GM19467 (cell line): Measurements from ENCODE around the gene PICK1.
"Not testable (repeated sequence)": the region's sequence is repeated elsewhere in the genome, so short reads cannot be mapped to it uniquely, and the experiment has no call there.

Experiments used
- ATAC-seq: cut with Tn5 transposase; IDR thresholded peaks from one replicate; pipeline ENCODE4 v1.9.1; 2021; ENCODE audit warnings: mild to moderate bottlenecking, moderate library complexity; ENCODE audit not compliant: unreplicated experiment

PICK1 gene

DNA sequence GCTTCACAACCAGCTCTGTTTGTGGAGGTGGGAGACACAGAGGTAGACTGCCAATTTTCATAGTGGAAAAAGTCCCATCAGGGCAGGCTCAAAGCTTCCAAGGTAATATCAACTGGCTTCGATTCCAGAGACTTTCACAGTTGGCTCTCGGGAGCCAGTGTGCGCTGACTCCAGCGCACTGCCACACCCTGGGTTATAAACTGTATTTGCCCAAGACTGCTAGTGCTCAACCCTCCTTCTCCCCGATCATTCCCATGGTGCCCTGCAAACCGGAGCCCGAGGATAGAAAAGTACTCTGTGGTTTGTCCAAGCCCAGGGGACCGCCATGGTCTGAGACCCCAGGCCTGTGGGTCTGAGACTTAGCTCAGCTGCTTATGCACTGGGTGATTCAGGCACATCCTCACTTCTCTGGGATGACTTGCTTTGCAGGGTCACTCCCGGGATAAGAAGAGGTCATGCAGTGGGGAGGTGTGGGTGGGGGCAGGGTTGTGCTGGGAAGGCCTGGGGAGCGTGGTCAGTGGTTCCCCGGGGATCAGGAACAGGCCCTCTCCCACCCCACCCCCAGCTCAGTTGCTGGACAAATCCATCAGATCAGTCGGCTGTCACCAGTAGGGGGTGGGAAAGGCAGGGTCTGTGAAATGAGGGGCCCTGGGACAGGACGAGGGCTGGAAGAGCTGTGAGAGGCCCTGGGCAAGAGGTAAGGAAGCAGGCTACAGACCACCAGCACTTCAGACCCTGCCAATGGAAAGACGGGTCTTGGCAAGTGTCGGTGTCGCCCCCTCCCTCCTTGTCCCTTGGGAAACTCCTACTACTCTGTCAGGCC is 26.7 kb upstream of the PICK1 start:
- no peak for ATAC-seq

- no peak for ATAC-seq
Measured at GRCh38 chr22:38031491-38031890, 25.7 kb upstream of the PICK1 start.

DNA sequence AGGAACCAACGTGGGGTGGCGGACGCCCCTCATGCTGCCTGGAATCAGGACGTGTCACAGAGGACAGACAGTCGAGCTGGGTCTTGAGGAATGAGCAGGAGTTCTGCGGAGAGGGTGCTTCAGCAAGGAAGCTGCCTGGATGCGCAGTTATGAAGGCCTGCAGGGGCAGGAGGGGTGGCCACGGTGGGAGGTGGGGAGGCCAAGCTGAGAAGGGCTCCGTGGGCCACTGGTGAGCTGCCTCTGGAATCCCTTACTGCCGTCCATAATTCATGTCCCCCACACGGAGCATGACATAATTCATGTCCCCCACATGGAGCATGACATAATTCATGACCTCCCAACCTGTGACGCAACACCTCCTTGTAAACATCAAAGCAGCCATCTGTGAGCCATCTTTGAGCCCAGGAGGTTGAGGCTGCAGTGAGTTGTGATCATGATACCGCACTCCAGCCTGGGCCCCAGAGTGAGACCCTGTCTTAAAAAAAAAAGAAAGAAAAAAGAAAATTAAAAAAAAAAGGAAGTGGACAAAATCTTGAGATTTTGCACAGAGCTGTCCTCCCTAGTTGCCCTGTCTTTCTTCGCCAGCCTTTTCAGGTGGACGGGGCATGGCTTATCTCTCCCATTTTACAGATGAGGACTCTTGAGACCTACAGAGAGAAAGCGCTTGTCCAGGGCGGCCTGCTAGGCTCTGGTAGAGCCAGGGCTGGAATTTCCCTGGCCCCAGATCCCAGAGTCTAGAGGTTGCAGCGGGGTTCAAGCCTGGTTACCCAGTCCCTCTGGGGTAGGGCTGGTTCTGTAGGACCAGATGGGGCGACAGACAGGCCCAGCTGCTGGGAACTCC is 24.3 kb upstream of the PICK1 start:
- ATAC-seq = no peak

GRCh38 chr22:38033522-38034277 is 23.5 kb upstream of the PICK1 start:
- ATAC-seq = no peak

- ATAC-seq = no peak
Measured at GRCh38 chr22:38034278-38034882, 22.8 kb upstream of the PICK1 start.

GRCh38 chr22:38034884-38035529 is 22.2 kb upstream of the PICK1 start:
- ATAC-seq = no peak

DNA sequence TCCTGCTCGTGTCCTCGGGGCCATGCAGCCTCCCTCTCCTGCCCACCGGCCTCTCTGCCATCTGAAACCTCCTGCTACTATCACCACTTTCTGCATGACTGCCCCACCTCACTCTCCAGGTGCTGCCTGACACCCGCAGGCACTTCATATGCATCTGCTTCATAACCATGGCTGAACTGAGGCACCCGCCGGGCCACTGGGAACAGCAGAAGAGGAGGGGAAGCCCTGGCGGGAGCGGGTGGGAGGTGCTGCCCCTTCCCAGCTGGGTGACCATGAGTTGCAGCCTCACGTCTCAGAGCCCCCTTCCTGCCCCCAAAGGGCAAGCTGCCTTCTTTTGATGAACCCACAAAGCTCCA is 21.7 kb upstream of the PICK1 start:
- ATAC-seq = no peak

DNA sequence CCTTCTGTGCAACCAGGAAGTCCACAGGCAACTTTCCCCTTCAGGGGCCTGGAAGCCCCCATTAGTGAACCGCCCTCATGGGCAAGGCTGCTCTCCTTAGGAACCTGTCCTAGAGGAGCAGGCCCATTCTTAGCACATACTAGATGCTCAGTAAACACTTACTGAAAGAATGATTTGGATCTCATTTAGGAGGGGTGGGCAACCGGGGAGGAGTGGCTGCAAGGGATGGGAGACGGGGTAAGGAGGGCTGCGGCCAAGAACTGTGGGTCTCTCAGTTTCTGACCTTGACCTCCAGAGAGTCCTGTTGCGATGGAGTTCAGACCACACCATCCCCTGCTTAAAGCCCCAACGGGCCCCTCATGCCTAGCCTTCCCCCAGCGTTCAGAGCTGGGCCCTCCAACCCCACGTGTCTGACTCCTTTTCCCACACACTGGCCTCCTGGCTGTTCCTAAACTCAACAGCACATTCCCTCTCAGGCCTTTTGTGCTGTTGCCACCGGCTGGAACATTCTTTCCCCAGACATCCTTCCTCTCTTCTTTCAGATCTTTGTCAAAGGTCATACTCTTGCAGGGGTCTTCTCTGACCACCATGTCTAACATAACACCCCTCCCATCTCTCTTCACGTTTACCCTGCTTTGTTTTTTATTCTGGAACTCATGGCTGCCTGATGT is 20.7 kb upstream of the PICK1 start:
- ATAC-seq = no peak

GRCh38 chr22:38037367-38038150 is 19.6 kb upstream of the PICK1 start:
- ATAC-seq = not testable (repeated sequence)

DNA sequence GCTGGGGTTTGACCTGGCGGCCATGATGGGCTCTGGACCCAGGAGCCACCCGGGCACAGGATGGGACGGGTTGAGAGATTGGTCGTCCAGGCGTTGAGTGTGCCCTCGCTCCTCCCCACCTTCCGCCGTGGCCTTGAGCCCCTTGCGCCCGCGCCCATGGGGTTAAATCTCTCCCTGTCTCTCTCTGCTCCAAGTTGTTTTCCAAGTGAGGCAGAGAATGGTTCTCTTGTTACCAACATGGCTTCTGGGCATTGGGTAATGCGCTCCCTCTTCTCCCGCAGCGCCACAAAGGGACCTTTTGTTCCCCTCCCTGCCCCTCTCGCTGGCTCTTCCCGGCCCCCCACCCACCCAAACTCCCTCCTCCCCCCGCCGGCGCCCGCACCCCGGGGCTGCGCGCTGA is 18.8 kb upstream of the PICK1 start:
- ATAC-seq = no peak

DNA sequence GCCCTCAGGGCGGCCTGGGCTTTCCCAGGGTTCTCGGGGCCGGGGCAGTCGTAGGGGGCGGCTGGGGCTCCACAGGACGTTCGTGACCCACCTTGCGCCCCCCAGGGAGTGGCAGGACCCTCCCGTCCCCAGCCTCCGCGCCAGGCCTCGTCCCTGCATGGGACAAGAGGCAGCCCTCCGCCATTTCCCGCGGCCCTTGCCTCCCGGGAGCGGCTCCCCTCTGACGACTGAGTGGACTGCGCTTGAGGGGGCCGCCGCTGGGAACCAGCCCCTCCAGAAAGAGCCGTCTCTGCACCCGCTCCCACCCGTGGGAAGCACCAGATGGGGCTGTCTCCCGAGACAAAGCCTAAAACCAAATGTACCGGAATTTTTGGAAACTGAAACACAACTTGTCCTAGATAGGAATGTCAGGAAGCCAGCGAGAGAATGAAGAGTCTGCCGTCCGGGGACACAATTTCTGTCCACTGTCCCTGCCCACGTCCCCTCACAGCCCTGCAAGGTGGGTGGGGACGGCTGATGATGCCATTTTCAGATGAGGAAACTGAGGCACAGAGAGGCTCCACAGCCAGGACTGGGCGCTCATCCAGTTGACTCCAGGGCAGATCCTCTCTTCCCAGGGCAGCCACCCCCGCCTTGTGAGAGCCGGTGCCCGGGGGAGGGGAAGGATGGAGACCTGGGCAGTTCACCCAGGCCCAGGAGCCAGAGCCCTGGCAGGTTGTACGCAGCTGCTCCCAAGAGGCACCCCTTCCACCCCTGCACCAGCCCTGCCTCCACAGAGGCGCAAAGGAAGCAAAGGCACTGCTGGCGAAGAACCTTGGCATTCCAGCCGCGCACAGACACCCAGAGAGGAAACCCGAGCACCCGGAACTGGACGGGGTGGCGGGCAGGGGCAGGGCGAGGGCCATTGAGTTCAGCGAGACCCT is 18.1 kb upstream of the PICK1 start:
- no peak for ATAC-seq

- ATAC-seq = no peak
Measured at GRCh38 chr22:38040953-38041759, 16.0 kb upstream of the PICK1 start.

DNA sequence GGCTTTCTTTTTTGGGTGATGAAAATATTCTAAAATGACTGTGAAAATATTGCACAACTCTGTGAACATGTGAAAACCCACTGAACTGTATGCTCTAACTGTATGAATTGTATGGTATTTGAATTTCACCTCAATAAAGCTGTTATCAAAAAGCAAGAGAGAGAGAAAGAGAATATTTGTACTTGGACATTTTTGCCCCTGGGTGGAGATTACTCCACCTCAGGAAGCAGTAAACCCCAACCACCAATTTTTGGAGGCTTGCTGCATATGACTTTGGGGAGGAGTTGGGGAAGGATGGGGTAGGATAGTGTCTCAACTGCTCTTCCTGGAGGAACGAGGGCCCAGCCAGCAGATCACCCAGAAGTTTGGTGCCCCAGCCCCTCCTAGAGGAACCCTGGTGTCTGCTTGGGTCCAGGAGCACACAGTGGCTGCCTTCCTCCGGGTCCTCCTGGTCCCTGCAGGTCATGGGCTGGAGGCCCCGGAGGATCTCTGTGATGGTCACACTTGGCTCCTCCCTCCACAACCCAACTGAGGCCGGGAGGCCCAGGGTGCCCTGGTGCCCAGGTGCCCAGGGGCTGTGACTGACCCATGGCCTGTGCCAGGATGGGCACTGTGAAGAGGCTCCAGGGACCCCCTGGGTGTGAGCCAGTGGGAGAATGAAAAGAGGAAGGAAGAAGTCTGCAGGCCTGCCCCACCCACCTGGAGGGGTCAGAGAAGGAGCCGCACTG is 15.3 kb upstream of the PICK1 start:
- no peak for ATAC-seq

- ATAC-seq = no peak
Measured at GRCh38 chr22:38042488-38042790, 14.8 kb upstream of the PICK1 start.

GRCh38 chr22:38043151-38044039 is 13.8 kb upstream of the PICK1 start:
- ATAC-seq = no peak
